H1 (cell line): ENCODE data around the gene MEN1.

Experiments used
- ATF3 ChIP-seq: IDR thresholded peaks from 2 replicates; pipeline ENCODE4 v1.6.1; 2011; ENCODE audit warnings: low read depth, mild to moderate bottlenecking, low read length; ENCODE audit not compliant: insufficient read depth
- CTCF ChIP-seq, 3 experiments: IDR thresholded peaks; 1 replicate in 2 of 3; 2 replicates in 1 of 3; pipeline versions ENCODE4 v1.5.1 to v1.6.1; 2011; ENCODE audit warnings: low read length in 3 of 3, mild to moderate bottlenecking in 3 of 3, inconsistent platforms in 2 of 3, low read depth in 1 of 3, moderate library complexity in 1 of 3; ENCODE audit not compliant: insufficient read depth in 1 of 3; ENCODE audit errors: control extremely low read depth in 1 of 3
- EGR1 ChIP-seq: IDR thresholded peaks from 2 replicates; pipeline ENCODE4 v1.6.1; 2011; ENCODE audit warnings: low read depth, low read length, borderline replicate concordance
- EP300 ChIP-seq, 2 experiments: IDR thresholded peaks; 1 replicate in 1 of 2; 2 replicates in 1 of 2; pipeline ENCODE4 v1.6.1; 2011 to 2012; ENCODE audit warnings: low read depth in 2 of 2, low read length in 2 of 2, mild to moderate bottlenecking in 2 of 2, borderline replicate concordance in 1 of 2, inconsistent platforms in 1 of 2, moderate library complexity in 1 of 2
- NRF1 ChIP-seq: IDR thresholded peaks from 2 replicates; pipeline ENCODE4 v1.6.1; 2011; ENCODE audit warnings: mild to moderate bottlenecking, low read depth, low read length, improper control_type of control experiment
- POLR2A ChIP-seq, 2 experiments: IDR thresholded peaks; 1 replicate in 1 of 2; 2 replicates in 1 of 2; pipeline ENCODE4 v1.6.1; 2011; ENCODE audit warnings: low read depth in 2 of 2, low read length in 2 of 2, mild to moderate bottlenecking in 2 of 2; ENCODE audit errors: control extremely low read depth in 1 of 2
- RAD21 ChIP-seq, 2 experiments: IDR thresholded peaks in 1 of 2; conservative IDR thresholded peaks in 1 of 2; 2 replicates each; pipeline ENCODE4 v1.6.1; 2011; ENCODE audit warnings: low read depth in 2 of 2, low read length in 2 of 2, improper control_type of control experiment in 1 of 2, inconsistent platforms in 1 of 2, mild to moderate bottlenecking in 1 of 2, moderate library complexity in 1 of 2
- RFX5 ChIP-seq: IDR thresholded peaks from 2 replicates; pipeline ENCODE4 v1.6.1; 2011; ENCODE audit warnings: low read depth, low read length, improper control_type of control experiment, borderline replicate concordance
- SIX5 ChIP-seq: IDR thresholded peaks from 2 replicates; pipeline ENCODE4 v1.6.1; 2011; ENCODE audit warnings: mild to moderate bottlenecking, low read depth, low read length
- SRF ChIP-seq: IDR thresholded peaks from 2 replicates; pipeline ENCODE4 v1.6.1; 2011; ENCODE audit warnings: mild to moderate bottlenecking, low read depth, low read length, moderate library complexity
- USF2 ChIP-seq: IDR thresholded peaks from 2 replicates; pipeline ENCODE4 v1.6.1; 2011; ENCODE audit warnings: low read length, improper control_type of control experiment

- no peak for TF ChIP-seq RAD21 (IDR thresholded peaks at IDR 0.05 in 1 of 2, conservative IDR thresholded peaks at IDR 0.05 in 1 of 2; ENCODE audit: low read depth in 2 of 2, low read length in 2 of 2)
- no peak for TF ChIP-seq RFX5
- TF ChIP-seq NRF1 = no peak
- no peak for TF ChIP-seq EP300 (IDR thresholded peaks at IDR 0.05; ENCODE audit: borderline replicate concordance in 1 of 2, low read depth in 2 of 2, low read length in 2 of 2)
- TF ChIP-seq SRF = no peak
- no peak for TF ChIP-seq SIX5
- TF ChIP-seq USF2 = no peak
- TF ChIP-seq CTCF (IDR thresholded peaks at IDR 0.05; ENCODE audit: control extremely low read depth in 1 of 3, insufficient read depth in 1 of 3, low read depth in 1 of 3, low read length in 3 of 3) = no peak
- TF ChIP-seq EGR1 = no peak
- no peak for TF ChIP-seq ATF3
- TF ChIP-seq POLR2A (IDR thresholded peaks at IDR 0.05; ENCODE audit: control extremely low read depth in 1 of 2, low read depth in 2 of 2, low read length in 2 of 2) = no peak
Measured at GRCh38 chr11:64817476-64817875, 7.1 kb upstream of the MEN1 start.
